ENCODE results near the gene LRRC8B. TPM values are rescaled to one million over a fixed set of nuclear protein-coding genes. Genes with fewer than 3 reads are reported as not detected.

LRRC8B gene
- total RNA-seq, 2 experiments from 2014 or later = 41.1 to 42.1 TPM

DNA sequence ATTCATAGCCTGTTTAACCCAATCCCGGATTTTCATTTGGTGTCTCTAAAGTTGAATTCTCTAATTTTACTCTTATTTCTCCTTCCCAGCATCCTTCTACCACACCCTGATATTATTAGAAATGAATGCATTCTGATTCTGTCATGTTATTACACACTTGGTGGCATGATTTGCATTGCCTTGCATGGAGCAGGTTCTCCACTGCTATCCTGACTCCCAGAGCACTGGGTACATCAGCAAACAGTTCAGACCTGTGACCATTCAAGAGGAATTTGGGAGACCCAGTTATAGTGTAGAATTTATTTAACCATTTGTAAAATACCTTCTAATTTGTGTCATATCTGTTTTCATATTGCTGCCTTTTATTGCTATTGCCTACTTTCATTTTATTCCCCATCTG, 2.6 kb downstream of the LRRC8B start:
- H3K27me3 Mint-ChIP-seq = no peaks in the 10 kb centered on the region
- intact Hi-C loops (cut with micrococcal nuclease) = loop anchor here (5.0 kb wide), 1 partner anchor 470 kb away; the partner anchor contains the start of gene ZNF326
- DNase-seq = no peak
- H3K4me1 Mint-ChIP-seq (ENCODE audit: low read depth) = peaks cover 47% of the 10 kb centered on the region
- no peak overlapping the region for H3K4me3 Mint-ChIP-seq
- POLR2A ChIA-PET = no interaction called here
- no peak overlapping the region for H3K27ac Mint-ChIP-seq
- H3K36me3 Mint-ChIP-seq = peaks cover 35% of the 10 kb centered on the region
- CTCF ChIA-PET = interaction anchor here (1.9 kb wide), 1 partner anchor 43 kb away, joined by 7 read pairs; no protein-coding TSS in a partner anchor
- peaks cover 6% of the 10 kb centered on the region for H3K9me3 Mint-ChIP-seq

DNA sequence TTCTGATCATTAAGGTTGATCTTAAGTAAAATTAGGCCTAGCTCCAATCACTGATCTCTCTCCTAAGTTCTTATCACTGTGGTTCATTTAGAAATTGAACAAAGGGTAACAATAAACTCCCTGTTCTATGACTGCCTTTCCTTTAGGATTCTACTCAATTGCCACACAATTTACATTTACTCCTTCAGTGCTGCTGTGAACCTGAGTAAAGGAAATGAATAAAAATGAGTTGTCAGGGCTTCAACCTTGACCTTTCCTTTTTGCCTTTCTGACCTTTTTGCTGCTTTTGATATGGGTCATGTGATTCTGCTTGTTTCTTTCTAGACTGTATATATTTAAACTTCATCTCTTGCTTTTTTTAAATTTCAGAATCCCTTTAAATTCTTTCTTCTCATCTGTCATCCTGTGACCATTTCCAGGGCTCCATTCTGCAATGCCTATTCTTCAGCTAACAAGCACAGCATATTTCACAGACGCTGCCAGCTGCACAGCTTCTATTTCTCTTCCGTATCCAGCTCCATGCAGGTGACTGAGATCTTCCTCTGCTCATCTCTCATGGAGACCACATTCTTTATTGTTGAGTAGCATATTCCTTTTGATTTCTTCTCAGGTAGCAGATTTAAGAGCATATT, 3.2 kb downstream of the LRRC8B start:
- Mint-ChIP-seq H3K4me3 (no peak overlapping the region), H3K9me3 (peaks cover 1% of the 10 kb centered on the region), H3K27me3 (no peaks in the 10 kb centered on the region), H3K4me1 (ENCODE audit: low read depth) (peaks cover 48% of the 10 kb centered on the region), H3K27ac (no peak overlapping the region), H3K36me3 (peaks cover 39% of the 10 kb centered on the region)
- POLR2A ChIA-PET = interaction anchor here (1.0 to 1.4 kb wide), 4 partner anchors 12 to 70 kb away, joined by 3 to 4 read pairs (median 3); no protein-coding TSS in a partner anchor
- intact Hi-C loops (cut with micrococcal nuclease) = loop anchor here (1.0 to 5.0 kb wide), 2 partner anchors 8 to 469 kb away; partner anchors contain the start of gene ZNF326
- CTCF ChIA-PET = interaction anchor here (0.6 to 1.9 kb wide), 6 partner anchors 9 to 235 kb away, joined by 3 to 7 read pairs (median 3); no protein-coding TSS in a partner anchor
- DNase-seq = no peak

DNA sequence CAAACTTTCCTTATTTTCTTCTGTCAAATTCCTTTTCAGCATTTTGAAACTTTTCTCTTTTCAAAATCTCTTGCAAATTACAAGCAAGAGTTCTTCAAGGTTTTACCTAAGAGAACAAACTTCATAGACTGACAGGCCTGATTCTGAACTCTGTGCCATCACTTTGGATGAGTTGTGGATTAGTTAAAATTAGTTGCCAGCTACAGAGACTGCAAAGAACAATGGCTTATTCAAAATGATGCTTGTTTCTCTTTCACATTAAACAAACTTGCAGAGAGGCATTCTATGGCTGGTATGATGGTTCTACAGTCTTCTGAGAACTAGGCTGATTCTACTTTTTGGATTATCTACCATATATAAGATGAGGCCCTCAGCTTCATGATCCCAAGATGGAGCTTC, 3.8 kb downstream of the LRRC8B start:
- intact Hi-C loops (cut with micrococcal nuclease) = loop anchor here (1.0 to 5.0 kb wide), 2 partner anchors 8 to 469 kb away; partner anchors contain the start of gene ZNF326
- ChIA-PET CTCF (interaction anchor here (0.6 to 1.9 kb wide), 7 partner anchors 9 to 235 kb away, joined by 3 to 7 read pairs (median 3); no protein-coding TSS in a partner anchor), POLR2A (interaction anchor here (1.0 to 1.4 kb wide), 5 partner anchors 12 to 75 kb away, joined by 3 to 4 read pairs (median 3); no protein-coding TSS in a partner anchor)
- Mint-ChIP-seq H3K27ac (no peak overlapping the region), H3K4me3 (no peak overlapping the region), H3K27me3 (no peaks in the 10 kb centered on the region), H3K9me3 (no peaks in the 10 kb centered on the region), H3K36me3 (peaks cover 44% of the 10 kb centered on the region), H3K4me1 (ENCODE audit: low read depth) (peaks cover 48% of the 10 kb centered on the region)
- DNase-seq = no peak

DNA sequence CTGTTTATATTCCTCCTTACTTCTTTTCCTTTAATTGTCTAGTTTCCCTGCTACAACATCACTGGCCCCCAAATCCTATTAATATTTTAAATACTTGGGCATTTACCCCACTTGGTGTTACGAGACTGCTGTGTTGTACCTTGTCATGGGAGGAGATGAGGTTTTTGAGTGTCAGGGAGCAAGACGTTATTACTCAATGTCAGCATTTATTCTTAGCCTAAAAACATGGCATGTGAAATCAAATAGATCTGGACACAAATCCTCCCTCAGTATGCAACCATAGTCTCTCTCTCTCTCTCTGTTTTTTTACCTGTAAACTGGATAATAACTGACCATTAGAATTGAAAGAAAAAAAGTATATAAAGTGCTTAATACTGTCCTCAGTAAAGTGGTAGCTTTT, 4.6 kb downstream of the LRRC8B start:
- intact Hi-C loops (cut with micrococcal nuclease) = loop anchor here (5.0 kb wide), 1 partner anchor 468 kb away; the partner anchor contains the start of gene ZNF326
- DNase-seq = no peak
- peaks cover 48% of the 10 kb centered on the region for H3K4me1 Mint-ChIP-seq (ENCODE audit: low read depth)
- ChIA-PET POLR2A (interaction anchor here (1.4 kb wide), 4 partner anchors 13 to 74 kb away, joined by 3 to 4 read pairs (median 4); no protein-coding TSS in a partner anchor), CTCF (interaction anchor here (0.8 to 1.9 kb wide), 3 partner anchors 45 to 234 kb away, joined by 3 to 7 read pairs (median 6); no protein-coding TSS in a partner anchor)
- no peaks in the 10 kb centered on the region for H3K27me3 Mint-ChIP-seq
- no peak overlapping the region for H3K27ac Mint-ChIP-seq
- H3K36me3 Mint-ChIP-seq = peaks cover 45% of the 10 kb centered on the region
- peak overlapping the region; percentile 17 for H3K4me3 Mint-ChIP-seq
- no peaks in the 10 kb centered on the region for H3K9me3 Mint-ChIP-seq

DNA sequence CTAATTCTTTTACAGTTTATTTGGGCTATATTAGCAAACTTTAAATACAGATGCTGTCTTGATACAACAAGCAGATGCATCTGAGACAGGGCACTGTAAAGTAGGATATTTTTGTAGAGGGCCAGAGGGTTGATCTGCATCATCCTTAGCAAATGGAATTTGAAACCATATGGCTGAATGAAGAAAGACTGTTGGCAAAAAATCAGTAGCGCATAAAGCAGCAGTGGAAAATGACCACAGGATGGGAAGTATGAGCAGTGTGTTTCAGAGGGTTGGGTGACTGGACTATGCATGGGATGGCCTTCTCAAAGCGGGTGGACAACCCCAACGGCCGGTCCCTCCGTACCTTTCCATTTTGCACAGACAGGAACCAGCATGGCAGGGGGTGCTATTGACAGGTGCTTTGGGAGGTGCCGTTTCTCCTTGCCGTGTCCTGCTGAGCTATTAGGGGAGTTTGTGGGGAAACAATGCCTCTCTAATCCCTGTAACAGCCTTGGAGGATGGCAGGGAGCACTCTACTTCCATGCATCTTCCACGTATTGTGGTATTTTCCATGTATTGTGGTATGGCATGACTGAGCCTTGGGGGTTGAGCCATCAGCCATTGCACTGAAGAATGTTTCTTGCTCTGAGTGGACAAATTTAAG, 5.9 kb downstream of the LRRC8B start:
- Mint-ChIP-seq H3K27ac (no peak overlapping the region), H3K36me3 (peaks cover 51% of the 10 kb centered on the region), H3K4me3 (no peak overlapping the region), H3K9me3 (no peaks in the 10 kb centered on the region), H3K4me1 (ENCODE audit: low read depth) (peaks cover 61% of the 10 kb centered on the region), H3K27me3 (no peaks in the 10 kb centered on the region)
- no peak for DNase-seq
- intact Hi-C loops (cut with micrococcal nuclease) = no loop called here
- ChIA-PET POLR2A (interaction anchor here (1.7 kb wide), 1 partner anchor 251 kb away, joined by 3 read pairs; no protein-coding TSS in a partner anchor), CTCF (no interaction called here)

DNA sequence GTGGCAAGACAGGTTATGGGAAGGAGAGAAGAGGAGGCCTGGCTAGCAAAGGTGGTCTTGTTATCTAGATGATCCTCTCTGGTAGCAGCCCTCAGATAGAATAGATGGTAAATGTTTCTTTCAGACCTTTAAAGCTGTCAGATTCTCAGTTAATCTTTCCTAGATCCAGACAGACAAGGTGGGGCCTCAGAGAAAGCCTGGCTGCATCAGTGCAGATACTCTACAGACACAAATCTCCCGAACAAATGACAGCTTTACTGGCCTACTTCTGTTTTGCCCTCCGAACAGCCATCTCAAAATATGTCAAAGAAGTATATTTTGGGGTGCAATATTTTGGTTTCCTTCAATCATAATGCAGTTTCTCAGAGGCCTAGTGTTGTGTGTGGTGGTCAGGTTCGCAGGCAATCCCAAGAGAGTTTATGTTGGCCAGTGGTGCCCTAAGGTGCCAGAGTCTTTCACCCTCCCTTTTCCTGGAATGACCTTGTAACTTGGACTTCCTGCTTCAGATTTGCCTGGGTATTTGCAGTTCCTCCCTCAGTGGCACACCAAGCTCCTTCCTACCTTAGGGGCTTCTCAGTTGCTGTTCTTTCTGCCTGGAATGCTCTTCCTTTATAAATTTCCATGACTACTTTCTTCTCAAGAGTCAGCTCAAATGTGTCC, 7.0 kb downstream of the LRRC8B start:
- no peaks in the 10 kb centered on the region for H3K9me3 Mint-ChIP-seq
- no peaks in the 10 kb centered on the region for H3K27me3 Mint-ChIP-seq
- no peak for DNase-seq
- intact Hi-C loops (cut with micrococcal nuclease) = no loop called here
- H3K4me3 Mint-ChIP-seq = no peak overlapping the region
- H3K36me3 Mint-ChIP-seq = peaks cover 48% of the 10 kb centered on the region
- H3K27ac Mint-ChIP-seq = peak overlapping the region; percentile 61
- H3K4me1 Mint-ChIP-seq (ENCODE audit: low read depth) = peaks cover 70% of the 10 kb centered on the region
- ChIA-PET POLR2A (interaction anchor here (1.4 to 1.7 kb wide), 2 partner anchors 73 to 250 kb away, joined by 3 read pairs; no protein-coding TSS in a partner anchor), CTCF (no interaction called here)

DNA sequence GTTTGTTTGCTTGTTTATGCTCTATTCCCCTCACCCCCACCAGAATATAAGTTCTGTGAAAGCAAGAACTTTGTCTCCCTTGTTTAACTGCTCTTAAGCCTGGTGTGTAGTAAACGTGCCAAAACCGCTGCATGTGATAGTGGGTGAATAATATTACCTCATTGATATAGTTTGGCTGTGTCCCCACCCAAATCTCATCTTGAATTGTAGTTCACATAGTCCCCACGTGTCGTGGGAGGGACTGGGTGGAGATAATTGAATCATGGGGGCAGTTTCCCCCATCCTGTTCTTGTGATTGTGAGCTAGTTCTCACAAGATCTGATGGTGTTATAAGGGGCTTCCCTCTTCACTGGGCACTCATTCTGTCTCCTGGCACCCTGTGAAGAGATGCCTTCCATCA, 7.6 kb downstream of the LRRC8B start:
- H3K36me3 Mint-ChIP-seq = peaks cover 53% of the 10 kb centered on the region
- H3K27ac Mint-ChIP-seq = peak overlapping the region; percentile 28
- POLR2A ChIA-PET = interaction anchor here (1.4 to 1.7 kb wide), 2 partner anchors 72 to 250 kb away, joined by 3 read pairs; no protein-coding TSS in a partner anchor
- peaks cover 76% of the 10 kb centered on the region for H3K4me1 Mint-ChIP-seq (ENCODE audit: low read depth)
- CTCF ChIA-PET = no interaction called here
- intact Hi-C loops (cut with micrococcal nuclease) = no loop called here
- no peaks in the 10 kb centered on the region for H3K9me3 Mint-ChIP-seq
- H3K4me3 Mint-ChIP-seq = no peak overlapping the region
- DNase-seq = no peak
- H3K27me3 Mint-ChIP-seq = no peaks in the 10 kb centered on the region

DNA sequence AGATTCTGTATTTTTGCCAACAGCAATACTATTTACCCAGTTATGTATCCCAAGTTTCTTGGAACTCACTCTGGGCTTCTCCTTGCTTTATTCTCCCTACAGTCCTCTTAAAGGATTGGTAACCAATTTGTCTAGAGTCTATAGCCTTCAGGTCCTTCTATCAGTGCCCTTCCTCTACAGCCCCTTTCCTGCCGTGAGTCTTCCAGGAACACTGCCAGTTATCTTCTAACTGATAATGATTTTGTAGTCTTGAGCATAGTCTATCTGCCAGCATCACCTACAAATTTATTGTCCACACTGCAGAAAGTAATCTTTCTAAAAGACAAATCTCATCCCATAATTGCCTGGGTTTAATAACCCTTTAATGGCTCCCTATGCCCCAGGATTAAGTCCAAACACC, 8.2 kb downstream of the LRRC8B start:
- peaks cover 81% of the 10 kb centered on the region for H3K4me1 Mint-ChIP-seq (ENCODE audit: low read depth)
- no peaks in the 10 kb centered on the region for H3K9me3 Mint-ChIP-seq
- H3K36me3 Mint-ChIP-seq = peaks cover 58% of the 10 kb centered on the region
- intact Hi-C loops (cut with micrococcal nuclease) = no loop called here
- no peak for DNase-seq
- CTCF ChIA-PET = no interaction called here
- no peaks in the 10 kb centered on the region for H3K27me3 Mint-ChIP-seq
- POLR2A ChIA-PET = interaction anchor here (1.4 kb wide), 1 partner anchor 71 kb away, joined by 3 read pairs; no protein-coding TSS in a partner anchor
- peak overlapping the region; percentile 15 for H3K27ac Mint-ChIP-seq
- H3K4me3 Mint-ChIP-seq = no peak overlapping the region

DNA sequence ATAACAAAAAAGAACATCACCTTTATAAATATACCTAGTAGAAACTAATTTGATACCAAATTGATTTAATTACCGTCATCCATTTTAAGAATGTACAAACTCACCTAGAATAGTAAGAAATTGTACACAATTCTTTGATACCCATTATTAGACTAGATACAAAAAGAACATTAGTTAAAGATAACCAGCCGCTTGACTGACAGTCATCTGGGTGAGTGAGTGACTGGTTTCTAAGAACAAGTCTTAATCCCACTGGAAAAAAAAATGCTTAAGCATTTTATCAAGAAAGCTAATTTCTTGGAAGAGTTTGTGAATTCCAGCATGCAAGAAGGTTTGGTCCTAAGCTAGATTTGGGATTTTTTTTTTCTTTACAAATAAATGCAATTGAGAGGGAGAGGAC, 10.9 kb downstream of the LRRC8B start:
- Mint-ChIP-seq H3K4me1 (ENCODE audit: low read depth) (peaks cover 91% of the 10 kb centered on the region), H3K4me3 (no peak overlapping the region), H3K9me3 (no peaks in the 10 kb centered on the region), H3K27ac (peak overlapping the region; percentile 92), H3K27me3 (no peaks in the 10 kb centered on the region), H3K36me3 (peaks cover 67% of the 10 kb centered on the region)
- intact Hi-C loops (cut with micrococcal nuclease) = loop anchor here (5.0 kb wide), 1 partner anchor 493 kb away; no protein-coding TSS in a partner anchor
- no peak for DNase-seq
- POLR2A ChIA-PET = interaction anchor here (2.0 to 3.3 kb wide), 3 partner anchors 10 to 73 kb away, joined by 12 to 18 read pairs (median 15); no protein-coding TSS in a partner anchor
- CTCF ChIA-PET = interaction anchor here (1.3 kb wide), 1 partner anchor 29 kb away, joined by 3 read pairs; no protein-coding TSS in a partner anchor

DNA sequence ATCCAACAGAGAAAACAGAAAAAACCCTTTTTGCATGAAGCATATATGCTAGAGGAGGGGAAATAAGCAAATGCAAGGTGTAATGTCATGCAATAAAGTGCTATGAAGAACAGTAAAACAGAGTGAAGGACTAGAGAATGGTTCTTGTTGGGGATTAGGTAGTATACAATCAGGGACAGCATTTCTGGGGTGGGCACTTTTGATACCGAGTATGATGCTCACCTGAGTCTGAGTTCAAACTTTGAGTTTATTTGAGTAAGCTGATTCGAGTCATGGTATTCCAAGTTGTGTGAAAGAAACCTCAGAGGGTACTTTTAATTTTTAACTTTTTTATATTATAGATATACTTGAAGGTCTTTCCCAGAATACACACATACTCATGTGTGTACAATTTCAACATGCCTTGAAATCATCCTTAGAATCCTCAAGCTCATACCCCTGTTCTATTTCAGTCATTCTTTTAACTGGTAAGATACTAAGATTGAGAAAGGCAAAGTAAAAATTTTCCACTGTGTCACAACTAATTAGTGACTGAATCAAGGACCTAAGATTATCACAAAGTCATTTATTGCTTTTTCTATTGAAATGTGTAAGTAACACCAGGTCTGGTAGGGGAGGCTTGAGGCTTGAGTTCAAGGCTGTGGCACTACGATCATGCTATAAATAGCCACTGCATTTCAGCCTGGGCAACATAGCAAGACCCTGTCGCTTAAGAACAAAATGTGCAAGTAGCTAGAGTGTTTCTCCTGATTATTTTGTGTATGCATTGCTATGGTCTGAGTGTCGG, 12.1 kb downstream of the LRRC8B start:
- Mint-ChIP-seq H3K27me3 (no peaks in the 10 kb centered on the region), H3K27ac (peak overlapping the region; percentile 92), H3K9me3 (peaks cover 2% of the 10 kb centered on the region), H3K4me1 (ENCODE audit: low read depth) (peaks cover 87% of the 10 kb centered on the region), H3K4me3 (peak overlapping the region; percentile 28), H3K36me3 (peaks cover 64% of the 10 kb centered on the region)
- ChIA-PET CTCF (interaction anchor here (0.9 to 1.3 kb wide), 7 partner anchors 18 to 182 kb away, joined by 3 read pairs; no protein-coding TSS in a partner anchor), POLR2A (interaction anchor here (1.0 to 3.3 kb wide), 7 partner anchors 9 to 75 kb away, joined by 3 to 18 read pairs (median 8); partner anchors contain the start of gene LRRC8B)
- intact Hi-C loops (cut with micrococcal nuclease) = loop anchor here (1.0 to 5.0 kb wide), 3 partner anchors 8 to 494 kb away; no protein-coding TSS in a partner anchor
- peak; percentile 64 for DNase-seq

DNA sequence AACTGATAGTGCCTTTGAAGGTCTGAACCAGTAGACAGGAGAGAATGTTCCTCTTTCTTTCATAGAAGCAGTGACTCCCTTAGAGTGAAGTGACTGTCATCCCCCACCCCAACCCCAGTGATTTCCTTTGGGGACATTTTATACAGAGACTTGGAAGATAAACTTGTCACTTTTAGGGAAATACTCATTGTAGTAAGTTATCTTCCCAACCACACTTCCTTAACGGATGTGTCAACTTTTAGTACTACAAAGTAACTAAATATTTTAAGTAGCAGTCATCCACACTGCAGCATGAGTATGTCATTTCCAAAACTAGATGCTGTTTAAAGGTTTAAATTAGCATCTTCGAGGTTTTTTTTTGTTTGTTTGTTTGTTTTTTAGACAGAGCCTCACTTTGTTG, 13.7 kb downstream of the LRRC8B start:
- Mint-ChIP-seq H3K36me3 (peaks cover 55% of the 10 kb centered on the region), H3K4me1 (ENCODE audit: low read depth) (peaks cover 83% of the 10 kb centered on the region), H3K27me3 (no peaks in the 10 kb centered on the region), H3K4me3 (no peak overlapping the region), H3K27ac (peak overlapping the region; percentile 92), H3K9me3 (peaks cover 2% of the 10 kb centered on the region)
- POLR2A ChIA-PET = interaction anchor here (2.5 to 3.3 kb wide), 2 partner anchors 66 to 70 kb away, joined by 12 to 18 read pairs; no protein-coding TSS in a partner anchor
- DNase-seq = peak; percentile 31
- intact Hi-C loops (cut with micrococcal nuclease) = loop anchor here (5.0 kb wide), 1 partner anchor 496 kb away; no protein-coding TSS in a partner anchor
- CTCF ChIA-PET = no interaction called here
